Osteocyte (in vitro differentiated cells): ENCODE data around the gene TSTD2. TPM values are rescaled to one million over a fixed set of nuclear protein-coding genes. Genes with fewer than 3 reads are reported as not detected.
"Not testable (repeated sequence)": the region's sequence is repeated elsewhere in the genome, so short reads cannot be mapped to it uniquely, and the experiment has no call there.

ENCODE experiments used
- DNase-seq: peaks from one replicate; pipeline ENCODE4 v3.0.0; 2021; ENCODE audit warnings: mixed read lengths; ENCODE audit not compliant: unreplicated experiment; ENCODE audit errors: extremely low spot score
- H3K27ac Mint-ChIP-seq: one replicate; pipeline ENCODE4 v1.8.0; 2021; ENCODE audit warnings: mild to moderate bottlenecking, mixed read lengths; ENCODE audit not compliant: unreplicated experiment
- H3K27me3 Mint-ChIP-seq: one replicate; pipeline ENCODE4 v1.8.0; 2021; ENCODE audit warnings: mixed read lengths; ENCODE audit not compliant: unreplicated experiment
- H3K36me3 Mint-ChIP-seq: one replicate; pipeline ENCODE4 v1.8.0; 2021; ENCODE audit warnings: mixed read lengths; ENCODE audit not compliant: unreplicated experiment
- H3K4me1 Mint-ChIP-seq: one replicate; pipeline ENCODE4 v1.8.0; 2021; ENCODE audit warnings: mixed read lengths; ENCODE audit not compliant: unreplicated experiment
- H3K4me3 Mint-ChIP-seq: one replicate; pipeline ENCODE4 v1.8.0; 2021; ENCODE audit warnings: mild to moderate bottlenecking, moderate library complexity, mixed read lengths; ENCODE audit not compliant: unreplicated experiment
- H3K9me3 Mint-ChIP-seq: one replicate; pipeline ENCODE4 v1.8.0; 2021; ENCODE audit warnings: mixed read lengths; ENCODE audit not compliant: unreplicated experiment
- CTCF ChIP-seq: fragments of 200-600 bp; sonication (generic); IDR thresholded peaks from 2 replicates; pipeline ENCODE4 v1.5.0; 2021; ENCODE audit warnings: antibody characterized with exemption, mild to moderate bottlenecking, moderate library complexity
- total RNA-seq: library from RNA; stranded (reverse); gene quantifications from 2 replicates; pipeline ENCODE4 v1.2.1, GENCODE V29; 2021

TSTD2 gene
- total RNA-seq, 1 donor from 2014 or later: 23.3 TPM

- peaks cover 32% of the 10 kb centered on the region for H3K27me3 Mint-ChIP-seq
- no peak overlapping the region for H3K4me3 Mint-ChIP-seq
- H3K4me1 Mint-ChIP-seq: peaks cover 4% of the 10 kb centered on the region
- TF ChIP-seq CTCF: no peak
- peak; percentile 38 for DNase-seq
- no peaks in the 10 kb centered on the region for H3K9me3 Mint-ChIP-seq
- H3K27ac Mint-ChIP-seq: no peak overlapping the region
- H3K36me3 Mint-ChIP-seq: no peaks in the 10 kb centered on the region
Observed at GRCh38 chr9:97593960-97594359, 39.2 kb downstream of the TSTD2 start.

GRCh38 chr9:97592126-97592525 lies 41.0 kb downstream of the TSTD2 start:
- Mint-ChIP-seq H3K27ac (no peak overlapping the region), H3K27me3 (peaks cover 38% of the 10 kb centered on the region), H3K4me3 (no peak overlapping the region), H3K9me3 (peaks cover 9% of the 10 kb centered on the region), H3K4me1 (no peaks in the 10 kb centered on the region), H3K36me3 (no peaks in the 10 kb centered on the region)
- no peak for TF ChIP-seq CTCF
- no peak for DNase-seq

- Mint-ChIP-seq H3K4me1 (no peaks in the 10 kb centered on the region), H3K27me3 (peaks cover 38% of the 10 kb centered on the region), H3K36me3 (no peaks in the 10 kb centered on the region), H3K27ac (no peak overlapping the region), H3K4me3 (no peak overlapping the region), H3K9me3 (peaks cover 12% of the 10 kb centered on the region)
- peak; percentile 63 for DNase-seq
- TF ChIP-seq CTCF: no peak
Observed at GRCh38 chr9:97591535-97591934, 41.6 kb downstream of the TSTD2 start.

GRCh38 chr9:97586909-97587308 lies 46.3 kb downstream of the TSTD2 start:
- H3K4me3 Mint-ChIP-seq, H3K27ac Mint-ChIP-seq, DNase-seq, H3K36me3 Mint-ChIP-seq, H3K4me1 Mint-ChIP-seq: not testable (repeated sequence)
- H3K27me3 Mint-ChIP-seq: peaks cover 17% of the 10 kb centered on the region
- peaks cover 12% of the 10 kb centered on the region for H3K9me3 Mint-ChIP-seq

GRCh38 chr9:97584778-97585177 lies 48.4 kb downstream of the TSTD2 start:
- H3K4me1 Mint-ChIP-seq, H3K4me3 Mint-ChIP-seq, H3K36me3 Mint-ChIP-seq, H3K27me3 Mint-ChIP-seq, DNase-seq, H3K27ac Mint-ChIP-seq: not testable (repeated sequence)
- H3K9me3 Mint-ChIP-seq: peaks cover 12% of the 10 kb centered on the region

- not testable (repeated sequence) for H3K27ac Mint-ChIP-seq, H3K9me3 Mint-ChIP-seq, H3K4me1 Mint-ChIP-seq, H3K4me3 Mint-ChIP-seq, H3K27me3 Mint-ChIP-seq, H3K36me3 Mint-ChIP-seq, DNase-seq
Observed at GRCh38 chr9:97581590-97581989, 51.6 kb downstream of the TSTD2 start.

GRCh38 chr9:97579914-97580313 lies 53.3 kb downstream of the TSTD2 start:
- peaks cover 5% of the 10 kb centered on the region for H3K27me3 Mint-ChIP-seq
- H3K4me3 Mint-ChIP-seq: no peak overlapping the region
- no peak overlapping the region for H3K27ac Mint-ChIP-seq
- H3K4me1 Mint-ChIP-seq: no peaks in the 10 kb centered on the region
- H3K9me3 Mint-ChIP-seq: no peaks in the 10 kb centered on the region
- TF ChIP-seq CTCF: no peak
- no peaks in the 10 kb centered on the region for H3K36me3 Mint-ChIP-seq
- no peak for DNase-seq
